ENCODE results near the gene KLHL24.
"Not testable (repeated sequence)": the region's sequence is repeated elsewhere in the genome, so short reads cannot be mapped to it uniquely, and the experiment has no call there.

Gene KLHL24

DNA sequence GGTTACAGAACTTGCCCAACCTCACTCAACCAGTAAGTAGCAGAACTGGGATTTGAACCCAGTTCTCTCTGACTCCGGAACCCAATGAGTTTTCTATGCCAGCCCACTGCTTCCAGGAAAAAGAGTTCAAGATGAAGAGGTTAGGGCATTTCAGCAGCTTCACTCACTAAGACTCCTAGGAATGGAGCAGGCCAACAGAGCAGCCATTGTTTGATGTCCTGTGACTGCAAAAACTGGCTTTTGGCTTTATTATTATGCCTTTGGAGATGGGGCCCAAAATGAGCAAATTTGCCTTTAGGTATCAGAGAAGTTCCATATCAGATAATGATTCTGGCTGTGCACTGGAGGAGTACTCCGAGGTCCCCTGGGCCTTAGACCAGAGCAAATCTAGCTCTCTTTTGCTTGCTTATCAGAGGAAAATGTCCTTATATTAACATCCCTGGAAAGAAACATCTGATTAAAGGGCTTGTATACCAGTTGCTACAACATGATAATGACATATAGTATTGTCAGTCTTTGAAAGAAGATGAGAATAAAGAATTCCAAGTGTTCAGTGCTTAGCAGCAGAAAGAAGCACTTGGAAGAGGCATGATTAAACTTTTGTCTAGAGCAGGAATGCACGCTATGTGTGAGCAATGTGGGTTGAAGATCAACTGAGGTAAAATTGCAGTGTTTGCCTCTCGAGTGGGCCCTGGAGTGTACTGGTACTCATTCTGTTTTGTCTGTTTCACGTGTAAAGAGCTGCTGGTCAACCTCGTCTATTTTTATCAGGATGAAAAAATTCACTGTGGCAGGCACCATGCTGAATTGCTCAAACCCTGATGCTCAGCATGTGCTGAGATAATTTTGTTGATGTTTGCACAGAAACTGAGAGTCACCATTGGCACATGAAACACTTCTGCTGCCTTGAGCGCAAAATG, 21.8 kb upstream of the KLHL24 start:
- H3K4me1 ChIP-seq (ENCODE audit: control insufficient read depth, insufficient read depth, low read length), result no peaks in the 10 kb centered on the region
- H3K27me3 ChIP-seq (ENCODE audit: control insufficient read depth, insufficient read depth, low read length, poor library complexity, severe bottlenecking), result no peaks in the 10 kb centered on the region
- no peak overlapping the region for H3K4me3 ChIP-seq (ENCODE audit: insufficient read depth, low read depth, low read length)
- 92 to 93% methylated on average over 7 of the region's 7 CpGs for WGBS, 2 experiments
- no peak overlapping the region for H3K27ac ChIP-seq (ENCODE audit: insufficient read depth, low read depth, low read length, poor library complexity, severe bottlenecking)
- H3K36me3 ChIP-seq (ENCODE audit: control insufficient read depth, insufficient read depth, low read length), result no peaks in the 10 kb centered on the region
- H3K9me3 ChIP-seq (ENCODE audit: control insufficient read depth, low read length), result no peaks in the 10 kb centered on the region

DNA sequence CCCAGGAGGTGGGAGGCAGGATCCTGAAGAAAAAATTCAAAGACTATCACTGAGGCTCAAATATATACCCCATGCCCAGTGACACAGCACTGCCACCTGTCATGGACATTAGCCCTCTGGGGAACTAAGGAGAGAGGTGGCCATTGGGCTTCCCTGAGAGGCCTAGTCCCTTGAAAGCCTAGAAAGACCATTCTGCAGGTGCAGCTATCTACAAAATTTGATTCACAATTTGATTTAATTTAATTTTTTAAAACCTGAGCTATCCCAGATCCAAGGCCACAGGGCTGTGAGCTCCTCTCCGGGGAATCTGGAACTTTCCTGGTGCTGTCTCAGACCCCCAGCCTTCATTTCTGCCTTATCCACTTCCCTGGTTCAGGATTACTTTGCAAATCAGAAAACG, 16.9 kb upstream of the KLHL24 start:
- Histone ChIP-seq H3K4me1 (ENCODE audit: control insufficient read depth, insufficient read depth, low read length) (no peaks in the 10 kb centered on the region), H3K27me3 (ENCODE audit: control insufficient read depth, insufficient read depth, low read length, poor library complexity, severe bottlenecking) (no peaks in the 10 kb centered on the region), H3K27ac (ENCODE audit: insufficient read depth, low read depth, low read length, poor library complexity, severe bottlenecking) (no peak overlapping the region), H3K36me3 (ENCODE audit: control insufficient read depth, insufficient read depth, low read length) (no peaks in the 10 kb centered on the region), H3K4me3 (ENCODE audit: insufficient read depth, low read depth, low read length) (no peak overlapping the region), H3K9me3 (ENCODE audit: control insufficient read depth, low read length) (no peaks in the 10 kb centered on the region)
- WGBS, 2 experiments, result 87 to 94% methylated on average over 2 of the region's 2 CpGs

- no peaks in the 10 kb centered on the region for H3K27me3 ChIP-seq (ENCODE audit: control insufficient read depth, insufficient read depth, low read length, poor library complexity, severe bottlenecking)
- no peaks in the 10 kb centered on the region for H3K36me3 ChIP-seq (ENCODE audit: control insufficient read depth, insufficient read depth, low read length)
- H3K27ac ChIP-seq (ENCODE audit: insufficient read depth, low read depth, low read length, poor library complexity, severe bottlenecking), result no peak overlapping the region
- H3K9me3 ChIP-seq (ENCODE audit: control insufficient read depth, low read length), result no peaks in the 10 kb centered on the region
- no peak overlapping the region for H3K4me3 ChIP-seq (ENCODE audit: insufficient read depth, low read depth, low read length)
- WGBS, 2 experiments, result 96% methylated on average over 4 of the region's 4 CpGs
- no peaks in the 10 kb centered on the region for H3K4me1 ChIP-seq (ENCODE audit: control insufficient read depth, insufficient read depth, low read length)
Observed at GRCh38 chr3:183619010-183619409, 16.4 kb upstream of the KLHL24 start.

DNA sequence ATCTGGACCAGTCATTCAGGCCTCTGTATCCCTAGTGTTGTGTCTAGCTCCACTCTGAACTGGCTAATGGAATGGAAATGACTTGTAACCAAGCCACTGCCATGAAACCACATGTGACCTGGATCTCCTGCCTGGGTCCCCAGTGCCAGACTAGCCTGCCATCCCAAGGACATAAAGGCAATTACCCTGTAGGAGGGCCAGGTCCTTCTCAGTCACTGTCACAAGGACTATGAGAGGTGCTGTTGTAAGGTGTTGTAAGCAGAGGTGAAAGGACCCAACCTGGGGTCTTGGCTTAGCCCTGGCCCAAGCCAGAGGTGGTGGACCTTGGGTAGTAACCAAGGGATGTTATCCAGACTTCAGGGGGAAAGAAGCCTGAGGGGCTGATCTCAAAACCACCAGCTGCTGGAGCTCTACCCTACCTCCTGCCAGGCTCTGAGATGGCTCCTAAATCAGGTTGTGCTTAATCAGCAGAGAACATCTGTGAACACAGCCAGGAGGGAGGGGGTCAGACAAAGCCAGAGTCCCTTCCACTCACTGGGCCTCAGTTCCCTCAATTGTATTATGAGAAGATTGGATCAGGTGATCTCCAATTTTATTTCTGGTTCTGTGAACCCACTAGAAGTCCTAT, 15.7 kb upstream of the KLHL24 start:
- H3K27ac ChIP-seq (ENCODE audit: insufficient read depth, low read depth, low read length, poor library complexity, severe bottlenecking), result no peak overlapping the region

GRCh38 chr3:183620252-183620628, 15.2 kb upstream of the KLHL24 start:
- WGBS, 2 experiments, result 82 to 100% methylated on average over 1 of the region's 1 CpG
- no peak overlapping the region for H3K27ac ChIP-seq (ENCODE audit: insufficient read depth, low read depth, low read length, poor library complexity, severe bottlenecking)
- no peaks in the 10 kb centered on the region for H3K36me3 ChIP-seq (ENCODE audit: control insufficient read depth, insufficient read depth, low read length)
- H3K4me3 ChIP-seq (ENCODE audit: insufficient read depth, low read depth, low read length), result no peak overlapping the region
- no peaks in the 10 kb centered on the region for H3K4me1 ChIP-seq (ENCODE audit: control insufficient read depth, insufficient read depth, low read length)
- H3K27me3 ChIP-seq (ENCODE audit: control insufficient read depth, insufficient read depth, low read length, poor library complexity, severe bottlenecking), result no peaks in the 10 kb centered on the region
- no peaks in the 10 kb centered on the region for H3K9me3 ChIP-seq (ENCODE audit: control insufficient read depth, low read length)

More for the DNA sequence above, 15.7 kb upstream of the KLHL24 start:
- Histone ChIP-seq H3K4me3 (ENCODE audit: insufficient read depth, low read depth, low read length) (no peak overlapping the region), H3K36me3 (ENCODE audit: control insufficient read depth, insufficient read depth, low read length) (no peaks in the 10 kb centered on the region), H3K9me3 (ENCODE audit: control insufficient read depth, low read length) (no peaks in the 10 kb centered on the region), H3K4me1 (ENCODE audit: control insufficient read depth, insufficient read depth, low read length) (no peaks in the 10 kb centered on the region), H3K27me3 (ENCODE audit: control insufficient read depth, insufficient read depth, low read length, poor library complexity, severe bottlenecking) (no peaks in the 10 kb centered on the region)

- not testable (repeated sequence) for H3K27ac ChIP-seq (ENCODE audit: insufficient read depth, low read depth, low read length, poor library complexity, severe bottlenecking); H3K27me3 ChIP-seq (ENCODE audit: control insufficient read depth, insufficient read depth, low read length, poor library complexity, severe bottlenecking); H3K4me1 ChIP-seq (ENCODE audit: control insufficient read depth, insufficient read depth, low read length); H3K9me3 ChIP-seq (ENCODE audit: control insufficient read depth, low read length); H3K4me3 ChIP-seq (ENCODE audit: insufficient read depth, low read depth, low read length); H3K36me3 ChIP-seq (ENCODE audit: control insufficient read depth, insufficient read depth, low read length)
- 89 to 92% methylated on average over 2 of the region's 2 CpGs for WGBS, 2 experiments
Observed at GRCh38 chr3:183622473-183622872, 12.9 kb upstream of the KLHL24 start.

- H3K36me3 ChIP-seq (ENCODE audit: control insufficient read depth, insufficient read depth, low read length), result no peaks in the 10 kb centered on the region
- H3K27me3 ChIP-seq (ENCODE audit: control insufficient read depth, insufficient read depth, low read length, poor library complexity, severe bottlenecking), result no peaks in the 10 kb centered on the region
- 90 to 93% methylated on average over 6 of the region's 8 CpGs for WGBS, 2 experiments
- no peak overlapping the region for H3K4me3 ChIP-seq (ENCODE audit: insufficient read depth, low read depth, low read length)
- no peak overlapping the region for H3K27ac ChIP-seq (ENCODE audit: insufficient read depth, low read depth, low read length, poor library complexity, severe bottlenecking)
- no peaks in the 10 kb centered on the region for H3K9me3 ChIP-seq (ENCODE audit: control insufficient read depth, low read length)
- no peaks in the 10 kb centered on the region for H3K4me1 ChIP-seq (ENCODE audit: control insufficient read depth, insufficient read depth, low read length)
Observed at GRCh38 chr3:183626877-183627594, 8.4 kb upstream of the KLHL24 start.

- no peaks in the 10 kb centered on the region for H3K9me3 ChIP-seq (ENCODE audit: control insufficient read depth, low read length)
- H3K4me3 ChIP-seq (ENCODE audit: insufficient read depth, low read depth, low read length), result no peak overlapping the region
- no peaks in the 10 kb centered on the region for H3K4me1 ChIP-seq (ENCODE audit: control insufficient read depth, insufficient read depth, low read length)
- no peaks in the 10 kb centered on the region for H3K36me3 ChIP-seq (ENCODE audit: control insufficient read depth, insufficient read depth, low read length)
- H3K27me3 ChIP-seq (ENCODE audit: control insufficient read depth, insufficient read depth, low read length, poor library complexity, severe bottlenecking), result no peaks in the 10 kb centered on the region
- no peak overlapping the region for H3K27ac ChIP-seq (ENCODE audit: insufficient read depth, low read depth, low read length, poor library complexity, severe bottlenecking)
- 95 to 97% methylated on average over 3 of the region's 3 CpGs for WGBS, 2 experiments
Observed at GRCh38 chr3:183629546-183630301, 5.7 kb upstream of the KLHL24 start.

DNA sequence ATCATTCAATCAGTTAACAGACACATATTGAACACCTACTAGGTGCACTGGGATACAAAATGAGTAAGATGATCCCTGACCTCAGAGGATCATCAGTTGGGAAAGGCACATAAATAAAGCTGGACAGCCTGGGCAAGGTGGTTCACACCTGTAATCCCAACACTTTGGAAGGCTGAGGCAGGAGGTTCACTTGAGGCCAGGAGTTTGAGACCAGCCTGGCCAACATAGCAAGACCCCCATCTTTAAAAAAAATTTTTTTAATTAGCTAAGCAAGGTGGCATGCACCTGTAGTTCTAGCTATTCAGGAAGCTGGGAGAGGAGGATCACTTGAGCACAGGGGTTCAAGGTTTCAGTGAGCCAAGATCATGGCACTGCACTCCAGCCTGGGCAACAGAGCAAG, 3.7 kb upstream of the KLHL24 start:
- Histone ChIP-seq H3K4me3 (ENCODE audit: insufficient read depth, low read depth, low read length) (no peak overlapping the region), H3K27ac (ENCODE audit: insufficient read depth, low read depth, low read length, poor library complexity, severe bottlenecking) (no peak overlapping the region), H3K36me3 (ENCODE audit: control insufficient read depth, insufficient read depth, low read length) (no peaks in the 10 kb centered on the region), H3K4me1 (ENCODE audit: control insufficient read depth, insufficient read depth, low read length) (no peaks in the 10 kb centered on the region), H3K27me3 (ENCODE audit: control insufficient read depth, insufficient read depth, low read length, poor library complexity, severe bottlenecking) (no peaks in the 10 kb centered on the region), H3K9me3 (ENCODE audit: control insufficient read depth, low read length) (no peaks in the 10 kb centered on the region)

DNA sequence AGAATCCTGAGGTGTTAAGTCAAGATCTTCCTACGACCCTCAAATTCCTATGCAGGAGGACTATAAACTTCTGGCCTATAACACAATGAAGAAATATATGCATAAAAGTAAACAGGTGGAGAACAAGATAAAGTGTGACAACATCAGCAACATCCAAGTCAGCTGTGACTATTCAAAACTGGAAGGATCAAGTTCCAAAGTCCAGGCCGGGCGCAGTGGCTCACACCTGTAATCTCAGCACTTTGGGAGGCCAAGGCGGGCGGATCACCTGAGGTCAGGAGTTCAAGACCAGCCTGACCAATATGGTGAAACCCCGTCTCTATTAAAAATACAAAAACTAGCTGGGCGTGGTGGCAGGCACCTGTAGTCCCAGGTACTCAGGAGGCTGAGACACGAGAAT, 2.7 kb upstream of the KLHL24 start:
- not testable (repeated sequence) for H3K4me1 ChIP-seq (ENCODE audit: control insufficient read depth, insufficient read depth, low read length); H3K27ac ChIP-seq (ENCODE audit: insufficient read depth, low read depth, low read length, poor library complexity, severe bottlenecking); H3K4me3 ChIP-seq (ENCODE audit: insufficient read depth, low read depth, low read length); H3K27me3 ChIP-seq (ENCODE audit: control insufficient read depth, insufficient read depth, low read length, poor library complexity, severe bottlenecking); H3K36me3 ChIP-seq (ENCODE audit: control insufficient read depth, insufficient read depth, low read length); H3K9me3 ChIP-seq (ENCODE audit: control insufficient read depth, low read length)
- WGBS, 2 experiments, result 91 to 93% methylated on average over 8 of the region's 8 CpGs
